ENCODE results near the gene GHRH.

The GHRH gene

DNA sequence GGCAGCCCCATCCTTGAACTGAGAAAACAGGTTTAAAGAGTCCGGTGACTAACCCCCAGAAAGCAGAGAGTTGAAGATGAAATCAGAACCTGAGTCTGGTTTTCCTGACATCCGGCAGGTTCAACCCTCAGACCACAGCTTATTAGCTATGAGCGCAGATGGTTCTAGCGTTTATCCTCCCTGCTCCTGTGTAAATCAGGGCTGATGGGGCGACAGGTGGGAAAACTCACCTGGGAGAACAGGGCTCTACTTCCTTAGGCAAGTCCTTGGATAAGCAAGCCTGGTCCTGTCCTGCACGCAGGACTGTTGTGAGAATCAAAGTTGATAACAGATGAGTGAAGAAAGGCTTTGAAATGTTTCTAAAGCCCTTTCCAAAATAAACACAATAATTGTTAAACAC is 31.4 kb downstream of the GHRH start:
- TF ChIP-seq, protein P1, sequence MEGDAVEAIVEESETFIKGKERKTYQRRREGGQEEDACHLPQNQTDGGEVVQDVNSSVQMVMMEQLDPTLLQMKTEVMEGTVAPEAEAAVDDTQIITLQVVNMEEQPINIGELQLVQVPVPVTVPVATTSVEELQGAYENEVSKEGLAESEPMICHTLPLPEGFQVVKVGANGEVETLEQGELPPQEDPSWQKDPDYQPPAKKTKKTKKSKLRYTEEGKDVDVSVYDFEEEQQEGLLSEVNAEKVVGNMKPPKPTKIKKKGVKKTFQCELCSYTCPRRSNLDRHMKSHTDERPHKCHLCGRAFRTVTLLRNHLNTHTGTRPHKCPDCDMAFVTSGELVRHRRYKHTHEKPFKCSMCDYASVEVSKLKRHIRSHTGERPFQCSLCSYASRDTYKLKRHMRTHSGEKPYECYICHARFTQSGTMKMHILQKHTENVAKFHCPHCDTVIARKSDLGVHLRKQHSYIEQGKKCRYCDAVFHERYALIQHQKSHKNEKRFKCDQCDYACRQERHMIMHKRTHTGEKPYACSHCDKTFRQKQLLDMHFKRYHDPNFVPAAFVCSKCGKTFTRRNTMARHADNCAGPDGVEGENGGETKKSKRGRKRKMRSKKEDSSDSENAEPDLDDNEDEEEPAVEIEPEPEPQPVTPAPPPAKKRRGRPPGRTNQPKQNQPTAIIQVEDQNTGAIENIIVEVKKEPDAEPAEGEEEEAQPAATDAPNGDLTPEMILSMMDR (IDR thresholded peaks at IDR 0.05) = no peak
- Histone ChIP-seq H3K4me1 (ENCODE audit: control insufficient read depth in 1 of 2, insufficient read depth in 1 of 2, low read depth in 1 of 2, low read length in 1 of 2) (no peaks in the 10 kb centered on the region), H3K27ac (no peak overlapping the region), H3K36me3 (peaks cover 99% of the 10 kb centered on the region), H3K27me3 (no peaks in the 10 kb centered on the region), H3K9me3 (no peaks in the 10 kb centered on the region), H3K4me3 (ENCODE audit: low read depth in 1 of 2, low read length in 1 of 2) (no peak overlapping the region)

DNA sequence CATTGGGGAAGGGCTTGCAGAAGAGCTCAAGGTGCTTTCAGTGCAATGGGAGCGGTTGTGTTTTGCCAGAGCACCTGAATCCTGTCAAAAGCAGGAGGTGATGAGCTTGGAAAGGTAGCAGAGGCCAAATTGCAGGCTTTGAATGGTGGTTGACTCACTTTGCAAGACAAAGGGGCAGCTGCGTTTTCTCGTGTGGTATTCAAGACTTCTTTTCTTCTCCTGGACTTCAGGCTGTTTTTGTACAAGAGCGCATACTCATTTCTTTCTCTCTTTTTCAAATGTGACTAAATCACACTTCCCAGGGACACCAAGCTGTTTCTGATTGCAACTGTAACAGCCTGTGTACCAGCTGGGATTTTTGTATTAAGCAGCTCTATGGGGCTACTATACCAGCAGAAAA is 32.3 kb downstream of the GHRH start:
- no peaks in the 10 kb centered on the region for H3K27me3 ChIP-seq
- H3K9me3 ChIP-seq = no peaks in the 10 kb centered on the region
- H3K36me3 ChIP-seq = peaks cover 99% of the 10 kb centered on the region
- no peaks in the 10 kb centered on the region for H3K4me1 ChIP-seq (ENCODE audit: control insufficient read depth in 1 of 2, insufficient read depth in 1 of 2, low read depth in 1 of 2, low read length in 1 of 2)
- H3K27ac ChIP-seq = no peak overlapping the region
- TF ChIP-seq, protein P1 (IDR thresholded peaks at IDR 0.05) = no peak
- no peak overlapping the region for H3K4me3 ChIP-seq (ENCODE audit: low read depth in 1 of 2, low read length in 1 of 2)

DNA sequence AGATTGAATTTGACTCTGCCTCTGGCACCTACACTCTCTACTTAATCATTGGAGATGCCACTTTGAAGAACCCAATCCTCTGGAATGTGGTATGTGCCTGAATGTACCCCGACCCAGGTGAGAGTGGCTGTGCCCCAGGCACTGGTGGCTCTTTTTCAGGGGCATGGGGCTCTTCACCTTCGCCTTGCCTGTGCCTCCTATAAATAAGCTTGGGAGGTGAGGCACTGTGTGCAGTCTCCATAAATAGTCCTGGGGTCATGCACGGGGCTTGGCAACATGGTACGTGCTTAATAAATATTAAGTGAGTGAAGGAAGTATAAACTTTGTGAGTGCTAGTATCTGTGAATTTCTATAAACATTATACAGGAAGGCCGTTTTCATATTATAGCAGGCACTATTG is 33.0 kb downstream of the GHRH start:
- Histone ChIP-seq H3K27me3 (no peaks in the 10 kb centered on the region), H3K4me3 (ENCODE audit: low read depth in 1 of 2, low read length in 1 of 2) (no peak overlapping the region), H3K4me1 (ENCODE audit: control insufficient read depth in 1 of 2, insufficient read depth in 1 of 2, low read depth in 1 of 2, low read length in 1 of 2) (no peaks in the 10 kb centered on the region), H3K9me3 (no peaks in the 10 kb centered on the region), H3K27ac (no peak overlapping the region), H3K36me3 (peaks cover 99% of the 10 kb centered on the region)
- TF ChIP-seq, protein P1 (IDR thresholded peaks at IDR 0.05) = no peak

DNA sequence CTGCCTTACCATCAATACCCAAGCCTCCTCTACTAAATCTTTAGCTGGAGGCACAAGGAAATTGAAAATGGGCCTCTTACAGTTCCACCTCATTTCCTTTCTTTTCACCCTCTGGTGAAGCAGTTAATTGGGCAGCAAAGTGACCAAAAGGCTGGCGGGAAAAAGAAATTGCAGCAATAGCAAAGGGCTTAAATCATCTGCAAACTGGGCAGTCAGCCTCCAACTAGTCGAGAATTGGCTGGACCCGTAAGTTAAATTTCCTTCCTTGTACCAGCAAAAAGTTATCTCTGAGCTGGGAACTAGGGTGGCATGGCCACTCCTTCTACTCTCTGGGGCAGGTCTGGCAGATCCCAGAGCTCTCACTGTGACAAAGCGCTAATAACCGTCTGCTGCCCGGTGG is 33.5 kb downstream of the GHRH start:
- Histone ChIP-seq H3K9me3 (no peaks in the 10 kb centered on the region), H3K36me3 (peaks cover 93% of the 10 kb centered on the region), H3K4me3 (ENCODE audit: low read depth in 1 of 2, low read length in 1 of 2) (no peak overlapping the region), H3K27ac (no peak overlapping the region), H3K4me1 (ENCODE audit: control insufficient read depth in 1 of 2, insufficient read depth in 1 of 2, low read depth in 1 of 2, low read length in 1 of 2) (peaks cover 3 to 4% of the 10 kb centered on the region in 2 experiments), H3K27me3 (no peaks in the 10 kb centered on the region)
- TF ChIP-seq, protein P1 (IDR thresholded peaks at IDR 0.05) = no peak

DNA sequence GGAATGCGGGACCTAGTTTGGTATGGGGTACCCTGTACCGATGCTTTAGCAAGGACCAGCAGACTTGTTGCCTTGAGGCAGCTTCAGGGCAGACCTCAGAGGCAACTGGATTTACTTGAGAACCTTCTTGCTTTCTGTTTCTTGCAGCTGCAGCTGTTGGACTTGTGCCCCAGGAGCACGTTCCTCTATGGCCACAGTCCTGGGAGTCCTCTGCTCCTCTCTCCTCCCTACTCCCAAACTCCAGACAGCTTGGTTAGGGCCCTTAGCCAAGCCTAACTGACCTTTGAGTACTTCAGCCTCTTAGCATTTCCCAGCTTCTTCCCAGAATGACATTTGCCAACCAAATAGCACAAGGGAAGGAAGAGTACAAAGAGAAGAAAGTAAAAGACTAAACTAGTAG is 34.7 kb downstream of the GHRH start:
- peaks cover 81% of the 10 kb centered on the region for H3K36me3 ChIP-seq
- H3K4me1 ChIP-seq (ENCODE audit: control insufficient read depth in 1 of 2, insufficient read depth in 1 of 2, low read depth in 1 of 2, low read length in 1 of 2) = peaks cover 8 to 11% of the 10 kb centered on the region in 2 experiments
- TF ChIP-seq, protein P1 (IDR thresholded peaks at IDR 0.05) = no peak
- H3K4me3 ChIP-seq (ENCODE audit: low read depth in 1 of 2, low read length in 1 of 2) = no peak overlapping the region
- no peaks in the 10 kb centered on the region for H3K27me3 ChIP-seq
- H3K27ac ChIP-seq = no peak overlapping the region
- no peaks in the 10 kb centered on the region for H3K9me3 ChIP-seq

DNA sequence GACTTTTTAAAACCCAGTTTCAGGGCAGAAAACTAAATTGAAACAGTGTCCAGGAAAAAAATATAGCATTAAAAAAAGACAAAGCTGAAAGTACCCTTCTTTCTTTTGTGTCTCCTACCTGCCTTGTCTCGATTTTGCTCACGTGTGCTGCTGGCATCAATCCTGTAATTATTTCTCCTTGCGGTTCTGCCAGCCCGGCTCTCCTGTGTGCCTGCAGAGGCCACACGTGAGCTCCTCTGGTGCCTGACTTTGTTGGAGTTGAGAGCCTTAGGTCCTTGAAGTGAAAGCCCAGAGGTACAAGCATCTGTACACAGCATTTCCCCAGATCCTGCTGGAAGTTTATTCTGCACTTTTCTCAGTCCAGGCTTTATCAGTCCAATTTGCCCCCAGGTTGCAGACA is 36.5 kb downstream of the GHRH start:
- H3K9me3 ChIP-seq = no peaks in the 10 kb centered on the region
- H3K4me1 ChIP-seq (ENCODE audit: control insufficient read depth in 1 of 2, insufficient read depth in 1 of 2, low read depth in 1 of 2, low read length in 1 of 2) = peaks cover 22 to 28% of the 10 kb centered on the region in 2 experiments
- H3K27me3 ChIP-seq = no peaks in the 10 kb centered on the region
- TF ChIP-seq, protein P1 (IDR thresholded peaks at IDR 0.05) = no peak
- H3K4me3 ChIP-seq (ENCODE audit: low read depth in 1 of 2, low read length in 1 of 2) = no peak overlapping the region
- H3K36me3 ChIP-seq = peaks cover 65% of the 10 kb centered on the region
- no peak overlapping the region for H3K27ac ChIP-seq
